GM18499 (cell line): ENCODE results near the gene DUSP16.
"Not testable (repeated sequence)": the region's sequence is repeated elsewhere in the genome, so short reads cannot be mapped to it uniquely, and the experiment has no call there.

Experiments used
- ATAC-seq: cut with Tn5 transposase; IDR thresholded peaks from one replicate; pipeline ENCODE4 v1.9.1; 2021; ENCODE audit warnings: moderate number of reproducible peaks; ENCODE audit not compliant: insufficient read depth, unreplicated experiment

Gene DUSP16, protein sequence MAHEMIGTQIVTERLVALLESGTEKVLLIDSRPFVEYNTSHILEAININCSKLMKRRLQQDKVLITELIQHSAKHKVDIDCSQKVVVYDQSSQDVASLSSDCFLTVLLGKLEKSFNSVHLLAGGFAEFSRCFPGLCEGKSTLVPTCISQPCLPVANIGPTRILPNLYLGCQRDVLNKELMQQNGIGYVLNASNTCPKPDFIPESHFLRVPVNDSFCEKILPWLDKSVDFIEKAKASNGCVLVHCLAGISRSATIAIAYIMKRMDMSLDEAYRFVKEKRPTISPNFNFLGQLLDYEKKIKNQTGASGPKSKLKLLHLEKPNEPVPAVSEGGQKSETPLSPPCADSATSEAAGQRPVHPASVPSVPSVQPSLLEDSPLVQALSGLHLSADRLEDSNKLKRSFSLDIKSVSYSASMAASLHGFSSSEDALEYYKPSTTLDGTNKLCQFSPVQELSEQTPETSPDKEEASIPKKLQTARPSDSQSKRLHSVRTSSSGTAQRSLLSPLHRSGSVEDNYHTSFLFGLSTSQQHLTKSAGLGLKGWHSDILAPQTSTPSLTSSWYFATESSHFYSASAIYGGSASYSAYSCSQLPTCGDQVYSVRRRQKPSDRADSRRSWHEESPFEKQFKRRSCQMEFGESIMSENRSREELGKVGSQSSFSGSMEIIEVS

DNA sequence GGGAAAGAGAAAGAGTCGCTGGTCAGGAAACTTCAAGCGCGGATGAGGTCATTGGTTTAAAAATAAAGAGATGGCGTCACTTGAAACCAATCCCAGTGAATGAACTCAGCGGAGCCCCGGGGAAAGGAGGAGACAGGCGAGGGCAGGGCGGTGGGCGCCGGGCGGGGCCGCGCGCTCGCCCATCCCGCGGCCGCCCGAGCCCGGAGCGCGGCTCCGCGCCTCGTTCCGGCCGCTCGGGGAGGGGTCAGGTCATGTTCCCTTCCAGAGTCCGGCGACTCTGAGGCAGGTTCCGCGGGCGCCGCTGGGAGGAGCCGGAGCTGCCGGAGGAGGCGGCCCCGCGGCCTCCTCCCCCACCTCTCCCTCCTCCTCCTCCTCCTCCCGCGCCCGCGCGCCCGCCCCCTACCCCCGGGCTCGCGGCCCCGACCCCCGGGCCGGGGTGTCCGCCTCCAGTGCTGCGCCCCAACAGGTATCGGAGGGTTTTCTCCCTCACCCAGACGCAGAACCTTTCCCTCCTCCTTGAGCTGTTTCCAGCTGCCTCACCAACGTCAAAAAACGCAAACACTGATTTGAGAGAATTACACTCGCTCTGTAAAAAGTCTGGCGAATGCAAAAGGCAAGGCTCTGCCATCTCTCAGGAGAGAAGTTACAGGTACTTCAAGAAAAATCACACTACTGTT, at the start of gene DUSP16:
Gene DUSP16, minus strand, starts transcription at position 279 of the 677 bp plus-strand sequence. CDS start 41,765 bp downstream, outside the sequence.
- peak; percentile 45 for ATAC-seq

DNA sequence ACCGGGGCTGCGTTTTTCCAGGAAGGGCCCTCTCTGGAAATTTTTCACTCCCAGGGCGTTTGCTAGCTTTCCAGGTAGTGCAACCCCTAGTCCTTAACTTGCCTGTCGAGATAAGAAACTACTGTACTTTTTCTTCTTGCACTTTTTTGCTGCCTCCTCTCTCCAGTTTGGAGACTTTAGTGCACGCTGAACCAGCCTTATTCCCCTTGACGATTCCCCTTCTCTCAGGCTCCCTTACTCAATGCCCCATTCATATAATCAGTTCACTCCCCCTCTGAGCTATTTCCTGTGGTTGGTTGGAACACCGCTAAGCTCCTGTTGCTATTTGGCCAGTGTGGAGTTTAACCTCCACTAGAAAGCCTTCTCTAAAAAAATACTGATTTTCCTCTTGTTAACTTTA, 49.7 kb upstream of the DUSP16 start:
- ATAC-seq, result no peak

DNA sequence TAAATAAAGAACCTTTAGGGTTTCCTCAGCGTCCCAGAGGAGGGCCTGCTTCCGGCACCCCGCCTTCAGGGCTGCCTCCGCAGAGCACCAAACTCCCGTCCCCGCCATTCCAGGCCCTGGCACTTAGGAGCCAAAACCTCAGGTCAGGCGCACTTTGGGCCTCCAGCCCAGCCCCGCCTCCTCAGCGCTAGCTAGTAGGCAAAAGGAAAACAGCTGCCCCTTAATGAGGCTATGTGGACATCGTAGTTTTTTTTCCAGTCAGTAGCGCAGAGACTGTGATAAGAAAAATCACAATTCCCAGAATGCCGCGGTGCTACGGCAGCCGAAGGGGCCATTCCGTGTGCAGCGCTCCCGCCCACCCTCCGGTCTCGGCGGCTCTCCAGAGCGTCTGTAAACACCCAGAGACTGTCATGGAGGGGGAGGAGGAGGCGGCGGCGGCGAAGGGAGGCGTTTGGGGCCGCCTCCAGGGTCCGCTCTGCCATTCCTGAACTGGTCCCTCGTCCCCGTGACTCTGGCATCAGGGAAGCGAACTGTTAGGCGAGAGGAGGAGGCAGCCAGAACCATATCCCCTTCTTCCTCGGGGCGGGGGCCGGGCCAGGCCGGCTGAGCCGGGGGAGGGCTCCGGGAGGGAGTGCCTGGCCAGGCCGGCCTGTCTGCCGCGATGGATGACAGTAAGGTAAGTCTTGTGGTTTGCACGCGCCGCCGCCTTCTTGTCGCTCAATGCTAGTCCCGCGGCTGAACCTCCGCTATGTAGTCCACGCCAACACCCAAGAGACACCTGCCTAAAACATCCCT, 49.0 kb upstream of the DUSP16 start, which contains the start of gene CREBL2:
Gene CREBL2, plus strand, starts transcription at position 365 of the 795 bp plus-strand sequence. Its CDS starts 297 bp downstream, at position 662.
- ATAC-seq, result peak; percentile 34

DNA sequence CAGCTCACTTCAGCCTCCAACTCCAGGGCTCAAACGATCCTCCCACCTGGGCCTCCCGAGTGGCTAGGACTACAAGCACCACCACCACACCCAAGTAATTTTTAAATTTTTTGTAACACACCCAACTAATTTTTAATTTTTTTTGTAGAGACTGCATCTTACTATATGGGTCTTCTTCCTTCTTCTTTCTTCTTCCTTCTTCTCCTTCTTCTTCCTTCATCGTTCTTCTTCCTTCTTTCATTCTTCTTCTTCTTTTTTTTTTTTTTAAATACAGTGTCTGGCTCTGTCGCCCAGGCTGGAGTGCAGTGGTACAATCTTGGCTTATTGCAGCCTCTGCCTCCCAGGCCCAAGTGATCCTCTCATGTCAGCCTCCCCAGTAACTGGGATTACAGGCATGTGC, 48.0 kb upstream of the DUSP16 start:
- ATAC-seq, result no peak

DNA sequence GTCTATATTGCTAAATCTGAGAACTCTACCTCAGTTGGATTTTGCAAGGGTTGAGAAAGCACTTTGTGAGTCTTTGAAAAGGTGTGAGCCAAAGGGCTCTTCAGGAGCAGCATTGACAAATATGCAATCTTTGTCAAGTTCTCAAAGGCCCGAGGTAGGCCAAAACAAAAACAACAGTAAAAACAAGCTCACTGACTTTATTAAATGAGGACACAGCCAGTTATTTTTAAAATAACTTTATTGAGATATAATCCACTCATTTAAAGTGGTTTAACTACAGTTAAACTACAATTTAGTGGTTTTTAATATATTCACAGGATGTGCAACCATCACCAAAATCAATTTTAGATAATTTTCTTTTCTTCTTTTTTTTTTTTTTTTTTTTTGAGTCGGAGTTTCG, 47.0 kb upstream of the DUSP16 start:
- ATAC-seq, result no peak

DNA sequence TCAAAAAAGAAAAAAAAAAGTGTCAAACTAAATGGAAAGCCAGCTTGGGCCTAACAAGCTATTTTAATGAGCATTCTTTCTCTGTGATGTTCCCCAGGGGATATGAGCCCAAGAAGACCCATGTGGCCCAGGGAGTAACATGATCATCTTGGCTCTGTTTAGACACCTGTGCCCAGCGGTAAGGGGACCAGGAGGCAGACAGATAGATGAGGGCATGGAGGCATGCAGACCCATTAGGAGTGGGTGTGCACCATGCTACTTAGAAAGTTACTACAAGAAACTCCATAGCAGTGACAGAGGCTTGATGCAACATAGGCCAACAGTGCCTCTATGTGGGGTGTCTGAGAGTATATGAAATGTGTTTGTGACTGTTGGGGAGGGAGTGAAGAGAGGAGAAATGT, 45.9 kb upstream of the DUSP16 start:
- no peak for ATAC-seq

DNA sequence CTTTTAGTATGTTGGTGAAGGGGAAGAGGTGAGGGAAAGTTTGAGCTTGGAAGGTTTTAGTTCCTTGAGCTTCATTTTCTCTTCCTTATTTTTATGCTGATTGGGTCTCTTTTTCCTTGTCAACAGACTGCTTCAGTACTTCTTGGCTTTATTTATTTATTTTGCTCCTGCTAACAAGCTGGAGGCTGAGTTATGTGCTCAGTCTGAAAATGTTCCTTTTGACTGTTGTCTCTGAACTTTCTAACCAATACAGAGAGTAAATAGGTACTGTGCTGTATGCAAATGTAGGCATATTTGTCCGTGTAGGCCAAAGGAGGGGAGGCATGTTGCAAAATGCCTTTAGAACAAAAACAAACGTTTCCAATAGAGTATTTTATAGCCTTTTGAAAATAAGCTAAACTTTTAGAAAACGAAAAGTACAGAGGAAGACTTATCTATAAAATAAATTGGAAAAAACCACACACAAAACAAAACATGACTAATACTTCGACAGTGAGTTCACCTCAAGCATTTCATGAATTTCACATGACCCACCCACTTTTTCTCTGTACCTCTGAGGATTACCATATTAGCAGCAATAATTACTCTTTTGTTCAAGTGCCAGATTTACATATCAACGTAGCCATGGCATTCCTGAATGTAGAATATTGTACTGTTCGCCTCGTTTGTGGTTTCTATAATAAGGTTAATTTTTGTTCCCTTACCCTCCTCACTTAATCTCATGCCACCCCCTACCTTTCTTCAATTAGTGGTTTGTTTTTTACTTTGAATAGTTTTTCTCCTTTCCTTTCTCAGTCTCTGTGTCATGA, 44.3 kb upstream of the DUSP16 start:
- peak; percentile 40 for ATAC-seq

DNA sequence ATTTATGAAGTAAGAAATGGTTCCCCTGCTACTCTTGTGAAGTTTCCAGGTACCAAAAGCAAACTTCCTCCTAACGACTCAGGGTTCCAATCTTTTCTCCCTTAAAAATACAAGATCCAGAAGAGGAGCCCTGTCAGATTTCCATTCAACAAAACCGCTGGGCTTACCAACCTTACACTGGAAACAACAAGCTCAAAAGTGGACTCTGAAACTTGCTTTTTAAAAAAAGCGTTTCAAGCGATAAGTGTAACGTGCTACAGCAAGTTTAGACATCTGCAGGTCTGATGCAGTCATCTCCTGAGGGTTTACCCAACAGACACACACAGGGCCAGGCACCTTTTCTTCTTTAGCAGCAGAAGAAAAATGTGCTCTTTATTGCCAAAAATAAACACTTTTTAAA, 42.1 kb upstream of the DUSP16 start:
- no peak for ATAC-seq

DNA sequence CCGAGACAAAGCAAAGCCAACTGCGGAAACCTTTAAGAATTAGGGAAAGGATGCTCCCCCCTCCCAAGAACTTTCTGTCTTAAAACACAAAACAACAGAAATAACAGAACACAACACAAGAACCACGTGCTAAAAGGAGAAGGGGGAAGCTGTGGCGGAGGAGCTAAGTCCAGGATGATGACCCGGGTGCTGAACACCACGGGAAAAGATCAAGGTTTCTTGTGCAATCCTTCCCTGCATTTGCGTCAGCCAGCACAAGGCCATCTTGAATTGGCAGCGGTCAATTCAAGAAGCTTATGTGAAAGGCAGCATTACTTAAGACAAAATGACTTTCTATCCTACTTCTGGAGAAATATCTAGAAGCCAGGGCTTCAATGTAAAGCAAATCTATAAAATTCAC, 38.0 kb upstream of the DUSP16 start:
- no peak for ATAC-seq

DNA sequence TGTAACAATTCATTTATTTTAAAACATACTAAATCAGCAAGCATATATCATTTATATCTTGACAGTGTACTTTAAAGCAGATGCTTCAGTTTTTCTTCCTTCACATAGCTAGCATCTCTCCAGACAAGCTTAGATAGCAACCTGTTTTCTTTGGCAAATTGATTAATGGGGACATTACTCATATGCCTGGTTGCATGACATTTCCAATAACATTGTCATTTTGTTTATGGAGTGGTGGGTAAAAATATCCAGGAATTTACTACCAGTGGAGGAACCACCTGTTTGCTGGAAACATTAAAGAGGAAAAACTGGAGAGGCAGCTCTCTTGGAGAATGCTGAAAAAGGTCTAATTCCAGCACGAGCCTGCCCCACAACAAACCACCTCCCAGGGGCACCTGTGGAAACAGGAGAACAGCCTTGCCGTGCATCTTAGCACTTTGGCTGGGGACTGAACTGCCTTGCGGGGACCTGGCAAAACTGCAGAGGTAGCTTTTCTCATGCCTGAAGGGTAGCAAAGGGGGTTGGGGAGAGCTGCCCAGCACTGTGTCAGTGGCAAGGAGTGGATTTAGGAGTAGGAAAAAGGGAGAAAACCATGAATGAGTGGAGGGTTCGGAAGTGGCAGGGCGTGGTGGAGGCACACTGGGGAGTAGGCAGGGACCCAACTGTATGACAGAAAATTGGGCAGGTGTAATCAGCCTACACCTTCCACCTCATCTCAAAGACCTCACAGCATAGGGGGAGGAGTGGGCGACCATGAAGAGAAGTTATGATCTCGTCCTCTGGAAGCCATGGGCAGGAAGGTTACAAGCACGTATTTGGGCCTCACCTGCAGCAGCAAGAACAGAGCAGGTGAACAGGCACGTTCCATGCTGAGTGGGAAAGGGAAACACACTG, 37.3 kb upstream of the DUSP16 start:
- ATAC-seq, result no peak

DNA sequence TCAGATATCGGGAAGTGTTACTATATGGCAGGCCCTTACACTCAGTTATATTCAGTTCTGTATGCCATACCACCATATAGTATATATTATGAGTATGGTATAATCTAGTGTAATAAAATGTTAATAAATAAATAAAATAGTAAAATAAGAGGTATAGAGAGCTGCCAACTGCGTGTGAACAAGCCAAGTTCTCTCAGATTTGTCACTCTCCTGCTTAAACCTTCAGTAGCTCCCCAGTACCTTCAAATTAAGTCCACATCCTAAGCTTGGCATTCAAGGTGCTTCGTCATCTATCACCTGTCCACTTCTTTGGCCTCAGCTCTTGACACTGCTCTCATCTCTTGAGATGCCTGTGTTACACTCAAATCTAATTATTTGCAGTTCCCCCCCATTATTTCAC, 36.2 kb upstream of the DUSP16 start:
- ATAC-seq, result no peak

DNA sequence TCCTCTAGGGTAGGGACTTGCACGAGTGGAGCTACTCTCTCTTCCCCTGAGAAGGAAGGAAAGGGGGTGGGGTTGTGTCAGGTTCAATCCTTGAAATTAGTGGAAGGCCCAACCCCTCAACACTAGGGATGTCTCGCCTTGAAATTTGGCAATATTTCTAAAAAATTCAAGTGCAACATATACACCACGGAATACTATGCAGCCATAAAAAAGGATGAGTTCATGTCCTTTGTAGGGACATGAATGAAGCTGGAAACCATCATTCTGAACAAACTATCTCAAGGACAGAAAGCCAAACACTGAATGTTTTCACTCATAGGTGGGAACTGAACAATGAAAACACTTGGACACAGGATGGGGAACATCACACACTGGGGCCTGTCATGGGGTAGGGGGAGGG, 33.9 kb upstream of the DUSP16 start:
- not testable (repeated sequence) for ATAC-seq

DNA sequence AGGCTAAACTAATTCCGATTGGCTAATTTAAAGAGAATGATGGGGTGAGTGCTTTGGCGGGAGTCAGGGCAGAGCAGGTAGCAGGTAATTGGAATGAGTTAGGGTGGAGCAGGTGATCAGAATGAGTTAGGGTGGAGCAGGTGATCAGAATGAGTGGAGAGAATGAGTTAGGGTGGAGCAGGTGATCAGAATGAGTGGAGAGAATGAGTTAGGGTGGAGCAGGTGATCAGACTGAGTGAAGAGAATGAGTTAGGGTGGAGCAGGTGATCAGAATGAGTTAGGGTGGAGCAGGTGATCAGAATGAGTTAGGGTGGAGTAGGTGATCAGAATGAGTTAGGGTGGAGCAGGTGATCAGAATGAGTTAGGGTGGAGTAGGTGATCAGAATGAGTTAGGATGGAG, 33.3 kb upstream of the DUSP16 start:
- ATAC-seq, result not testable (repeated sequence)

DNA sequence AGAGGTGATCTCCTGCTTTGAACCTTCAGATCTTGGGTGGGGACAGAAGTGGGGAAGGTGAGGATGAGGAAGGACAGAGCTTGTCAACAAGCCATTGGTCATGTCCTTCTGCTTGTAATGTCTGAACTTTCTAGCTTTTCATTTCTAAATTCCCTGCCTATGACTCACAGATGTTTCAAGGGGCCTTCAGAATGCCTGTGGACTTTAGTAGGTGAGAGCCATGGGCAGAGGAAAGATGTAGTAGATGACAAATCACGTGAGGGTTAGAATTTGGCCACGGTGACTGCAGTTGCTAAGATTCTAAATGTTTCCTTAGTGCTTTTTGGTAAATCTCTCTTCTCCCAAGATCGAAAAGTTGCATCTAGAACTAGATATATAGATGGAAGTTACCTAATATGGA, 30.3 kb upstream of the DUSP16 start:
- no peak for ATAC-seq

DNA sequence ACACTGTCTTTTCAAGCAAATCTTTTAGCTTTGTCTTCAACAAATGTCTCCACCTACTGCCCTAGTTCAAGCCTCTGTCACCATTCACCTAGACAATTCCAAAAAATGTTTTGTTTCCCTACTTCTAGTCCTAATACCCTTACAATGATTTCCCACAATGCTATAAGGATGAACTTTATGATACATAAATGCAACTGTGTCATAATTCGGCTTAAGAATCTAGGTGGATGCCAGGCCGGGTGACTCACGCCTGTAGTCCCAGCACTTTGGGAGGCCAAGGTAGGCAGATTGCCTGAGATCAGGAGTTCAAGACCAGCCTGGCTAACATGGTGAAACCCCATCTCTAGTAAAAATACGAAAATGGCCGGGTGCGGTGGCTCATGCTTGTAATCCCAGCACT, 28.3 kb upstream of the DUSP16 start:
- ATAC-seq, result no peak

DNA sequence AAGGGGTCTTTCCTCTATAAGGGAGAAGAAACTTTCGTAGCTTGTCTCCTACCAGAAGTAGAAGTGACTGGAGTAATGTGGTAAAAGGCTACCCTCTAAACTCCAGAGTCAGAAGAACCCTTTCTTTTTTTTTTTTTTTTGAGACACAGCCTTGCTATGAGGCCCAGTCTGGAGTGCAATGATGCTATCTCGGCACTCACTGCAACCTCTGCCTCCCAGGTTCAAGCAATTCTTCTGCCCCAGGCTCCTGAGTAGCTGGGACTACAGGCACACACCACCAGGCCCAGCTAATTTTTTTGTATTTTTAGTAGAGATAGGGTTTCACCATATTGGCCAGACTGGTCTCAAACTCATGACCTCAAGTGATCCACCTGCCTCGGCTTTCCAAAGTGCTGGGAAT, 25.8 kb upstream of the DUSP16 start:
- not testable (repeated sequence) for ATAC-seq

DNA sequence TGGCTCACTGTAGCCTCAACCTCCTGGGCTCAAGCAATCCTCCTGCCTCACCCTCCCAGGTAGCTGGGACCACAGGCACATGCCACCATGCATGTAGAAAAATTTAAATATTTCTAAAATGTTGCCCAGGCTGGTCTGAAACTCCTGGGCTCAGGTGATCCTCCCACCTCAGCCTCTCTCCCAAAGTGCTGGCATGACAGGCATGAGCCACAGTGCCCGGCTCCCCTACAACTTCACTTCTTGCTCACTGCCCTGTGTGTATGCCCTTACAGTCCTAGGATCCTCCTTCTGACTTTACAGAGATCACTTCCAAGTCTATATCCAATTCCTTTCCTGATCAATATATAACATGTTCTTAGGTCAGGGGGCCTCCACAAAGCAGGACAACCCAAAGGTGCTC, 25.2 kb upstream of the DUSP16 start:
- no peak for ATAC-seq

DNA sequence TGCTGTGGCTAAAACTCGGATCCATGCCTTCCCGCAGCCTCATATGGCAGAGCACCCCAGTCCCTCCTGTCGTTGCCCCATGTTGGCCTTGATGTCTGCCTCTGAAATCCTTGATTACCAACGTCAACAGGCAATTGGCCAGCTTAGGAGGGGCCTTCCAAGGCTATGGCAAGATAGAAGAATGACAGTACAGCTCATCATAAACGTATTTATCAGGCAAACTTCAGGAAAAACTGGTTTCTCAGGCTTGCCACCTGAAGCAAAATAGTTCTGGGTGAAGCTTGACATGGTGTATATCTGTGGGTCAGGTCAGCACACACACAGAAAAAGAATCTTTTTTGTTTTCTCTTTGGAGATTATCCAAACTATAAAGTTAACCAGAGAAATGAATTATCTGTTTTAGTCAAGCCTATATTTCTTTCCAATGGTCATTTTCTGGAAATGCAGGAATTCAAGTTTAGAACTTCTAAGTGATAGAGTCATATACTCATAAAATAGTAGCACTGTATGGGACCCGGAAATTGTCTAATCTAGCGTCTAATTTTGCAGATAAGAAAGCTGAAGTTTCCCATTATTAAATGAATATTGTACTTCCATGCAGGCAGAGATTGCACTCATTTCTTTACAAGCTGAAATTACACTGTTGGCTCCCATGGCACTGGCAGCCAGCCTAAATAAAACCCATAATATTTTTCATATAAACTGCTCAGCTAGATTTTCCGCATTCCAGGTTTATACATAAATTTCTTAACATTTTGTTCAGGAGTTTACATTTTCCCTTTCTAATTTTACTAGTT, 24.4 kb upstream of the DUSP16 start:
- no peak for ATAC-seq
